HepG2 (cell line): ENCODE results near the gene ARAP1. TPM values are rescaled to one million over a fixed set of nuclear protein-coding genes. Genes with fewer than 3 reads are reported as not detected.

Source experiments
- ADNP ChIP-seq: sonication (generic); formaldehyde crosslinking; IDR thresholded peaks from 2 replicates; pipeline ENCODE4 v1.4.0; 2020; ENCODE audit warnings: missing genetic modification reagents
- FOXC1 ChIP-seq: sonication (generic); formaldehyde crosslinking; IDR thresholded peaks from 2 replicates; pipeline ENCODE4 v1.8.0; 2022; ENCODE audit warnings: mild to moderate bottlenecking, missing genetic modification reagents, borderline replicate concordance
- GLI4 ChIP-seq: sonication (generic); formaldehyde crosslinking; IDR thresholded peaks from 2 replicates; pipeline ENCODE4 v1.5.1; 2020; ENCODE audit warnings: missing genetic modification reagents, mild to moderate bottlenecking, moderate library complexity, borderline replicate concordance
- HNF4A ChIP-seq: sonication (generic); formaldehyde crosslinking; IDR thresholded peaks from 2 replicates; pipeline ENCODE4 v1.4.0; 2020; ENCODE audit warnings: missing genetic modification reagents
- MAFG ChIP-seq: sonication (generic); formaldehyde crosslinking; IDR thresholded peaks from 2 replicates; pipeline ENCODE4 v1.5.1; 2020; ENCODE audit warnings: mild to moderate bottlenecking, missing genetic modification reagents
- MXI1 ChIP-seq: IDR thresholded peaks from 3 replicates; pipeline ENCODE4 v1.6.1; 2012; ENCODE audit warnings: low read depth, low read length, inconsistent platforms, borderline replicate concordance
- NRL ChIP-seq: sonication (generic); formaldehyde crosslinking; IDR thresholded peaks from 2 replicates; pipeline ENCODE4 v1.5.0; 2020; ENCODE audit warnings: missing genetic modification reagents, mild to moderate bottlenecking, moderate library complexity, borderline replicate concordance
- SALL2 ChIP-seq: sonication (generic); formaldehyde crosslinking; IDR thresholded peaks from 2 replicates; pipeline ENCODE4 v1.8.1; 2023; ENCODE audit warnings: mild to moderate bottlenecking, missing genetic modification reagents, inconsistent platforms
- SIN3B ChIP-seq: fragments of 150-350 bp; IDR thresholded peaks from 2 replicates; pipeline ENCODE4 v1.6.1; 2014; ENCODE audit warnings: low read length
- SRSF1 ChIP-seq: fragments of 200-400 bp; formaldehyde crosslinking; optimal IDR thresholded peaks from 2 replicates; pipeline ENCODE3; 2017; ENCODE audit warnings: mild to moderate bottlenecking, low read depth, low read length, moderate library complexity
- ZBTB20 ChIP-seq: sonication (generic); formaldehyde crosslinking; IDR thresholded peaks from 2 replicates; pipeline ENCODE4 v1.8.1; 2023; ENCODE audit warnings: missing genetic modification reagents, low read depth, mild to moderate bottlenecking, borderline replicate concordance
- ZNF10 ChIP-seq: sonication (generic); formaldehyde crosslinking; IDR thresholded peaks from 2 replicates; pipeline ENCODE4 v1.4.0; 2020; ENCODE audit warnings: mild to moderate bottlenecking, low read depth, missing genetic modification reagents, borderline replicate concordance
- ZNF496 ChIP-seq: sonication (generic); formaldehyde crosslinking; IDR thresholded peaks from 2 replicates; pipeline ENCODE4 v1.8.1; 2023; ENCODE audit warnings: mild to moderate bottlenecking, moderate library complexity, missing genetic modification reagents; ENCODE audit not compliant: insufficient replicate concordance
- ZNF557 ChIP-seq: sonication (generic); formaldehyde crosslinking; IDR thresholded peaks from 2 replicates; pipeline ENCODE4 v1.4.0; 2020; ENCODE audit warnings: missing genetic modification reagents
- ZNF569 ChIP-seq: sonication (generic); formaldehyde crosslinking; IDR thresholded peaks from 2 replicates; pipeline ENCODE4 v1.5.0; 2020; ENCODE audit warnings: mild to moderate bottlenecking, missing genetic modification reagents, moderate library complexity, borderline replicate concordance
- ZNF619 ChIP-seq: sonication (generic); formaldehyde crosslinking; IDR thresholded peaks from 2 replicates; pipeline ENCODE4 v1.4.0; 2020; ENCODE audit warnings: mild to moderate bottlenecking, missing genetic modification reagents
- ZNF792 ChIP-seq: IDR thresholded peaks from 2 replicates; pipeline ENCODE4 v1.6.1; 2016
- ZNF841 ChIP-seq: sonication (generic); formaldehyde crosslinking; IDR thresholded peaks from 2 replicates; pipeline ENCODE4 v1.8.1; 2023; ENCODE audit warnings: missing genetic modification reagents, borderline replicate concordance
- polyA plus RNA-seq, 8 experiments: library from polyadenylated mRNA; depleted of rRNA in 3 of 8; stranded (reverse) in 7 of 8; unstranded in 1 of 8; fragments of >200 nt; fragmentation: Illumina TruSeq in 4 of 8; extraction: Trizol in 4 of 8; gene quantifications; 2 replicates each; pipeline versions ENCODE4 v1.2.1 to v1.2.3, GENCODE V29; 2011 to 2016; ENCODE audit warnings: low read depth in 4 of 8, missing spikeins in 1 of 8, mixed read lengths in 1 of 8; ENCODE audit not compliant: insufficient read depth in 1 of 8
- total RNA-seq, 5 experiments: library from RNA; depleted of rRNA; stranded (reverse); fragments of >200 nt; fragmentation: Illumina TruSeq; extraction: Trizol; gene quantifications; 2 replicates each; pipeline ENCODE4 v1.2.3, GENCODE V29; 2016; ENCODE audit warnings: low read depth in 1 of 5
- TF ChIP-seq, protein P1 (sequence below), 2 experiments: sonication (generic) in 1 of 2; formaldehyde crosslinking in 1 of 2; IDR thresholded peaks; 2 replicates each; pipeline versions ENCODE4 v1.4.0 to v1.6.1; 2016 to 2020; ENCODE audit warnings: borderline replicate concordance in 1 of 2, low read depth in 1 of 2, mild to moderate bottlenecking in 1 of 2, missing genetic modification reagents in 1 of 2
- TF ChIP-seq, protein P2 (sequence below): sonication (generic); formaldehyde crosslinking; IDR thresholded peaks from 2 replicates; pipeline ENCODE4 v1.4.0; 2020; ENCODE audit warnings: missing genetic modification reagents, low read depth, mild to moderate bottlenecking, borderline replicate concordance
- TF ChIP-seq, protein P3 (sequence below): sonication (generic); formaldehyde crosslinking; IDR thresholded peaks from 2 replicates; pipeline ENCODE4 v1.4.0; 2020; ENCODE audit warnings: missing genetic modification reagents, borderline replicate concordance

Gene ARAP1
- total and polyA plus RNA-seq, 2 of the 13 experiments (the other 11 are each of a cell fraction or from before 2014, with no cell fraction given) = 43.2 to 55.5 TPM

DNA sequence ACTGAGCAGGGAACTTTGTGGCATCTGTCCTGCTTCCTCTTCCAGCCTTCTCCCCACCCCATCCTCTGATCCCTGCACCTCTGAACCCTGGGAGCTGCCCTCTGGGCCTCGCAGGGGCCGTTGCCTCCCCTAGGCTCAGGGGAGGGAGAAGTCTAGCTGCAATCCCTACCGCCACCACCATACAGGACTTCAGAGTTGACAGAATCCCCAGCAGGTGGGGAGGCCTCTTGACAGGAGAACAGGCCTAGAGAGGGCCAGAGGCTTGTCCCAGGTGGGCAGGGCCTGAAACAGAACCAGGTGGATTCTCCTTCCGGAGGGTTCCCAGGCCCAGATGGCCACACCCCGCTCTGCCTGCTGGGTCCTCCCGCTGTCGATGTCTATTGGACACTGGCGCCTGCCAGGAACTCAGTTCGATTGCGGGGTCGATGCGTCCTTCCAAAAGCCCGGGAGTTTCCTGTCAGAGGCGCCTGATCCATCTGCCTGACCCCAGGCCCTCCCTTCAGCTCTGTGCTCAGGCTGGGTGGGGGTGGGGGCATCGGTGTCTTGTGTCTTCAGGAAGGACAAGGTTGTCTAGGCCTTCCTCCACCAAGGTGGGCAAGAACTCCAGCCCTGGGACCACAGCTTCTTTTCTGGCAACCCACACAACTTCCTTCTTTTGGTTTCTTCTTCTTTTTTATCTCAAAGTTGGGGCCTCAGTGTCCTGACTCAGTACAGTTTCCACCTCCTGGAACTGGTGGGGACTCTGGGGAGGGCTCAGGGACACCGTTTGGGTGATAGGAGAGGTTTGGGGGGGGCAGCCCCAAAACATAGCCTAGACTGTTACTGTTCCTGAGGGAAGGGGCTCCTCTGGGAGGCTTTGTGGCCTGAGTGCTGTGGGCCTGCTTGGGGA is 35.3 kb upstream of the ARAP1 start (continued):
- TF ChIP-seq, protein P1, sequence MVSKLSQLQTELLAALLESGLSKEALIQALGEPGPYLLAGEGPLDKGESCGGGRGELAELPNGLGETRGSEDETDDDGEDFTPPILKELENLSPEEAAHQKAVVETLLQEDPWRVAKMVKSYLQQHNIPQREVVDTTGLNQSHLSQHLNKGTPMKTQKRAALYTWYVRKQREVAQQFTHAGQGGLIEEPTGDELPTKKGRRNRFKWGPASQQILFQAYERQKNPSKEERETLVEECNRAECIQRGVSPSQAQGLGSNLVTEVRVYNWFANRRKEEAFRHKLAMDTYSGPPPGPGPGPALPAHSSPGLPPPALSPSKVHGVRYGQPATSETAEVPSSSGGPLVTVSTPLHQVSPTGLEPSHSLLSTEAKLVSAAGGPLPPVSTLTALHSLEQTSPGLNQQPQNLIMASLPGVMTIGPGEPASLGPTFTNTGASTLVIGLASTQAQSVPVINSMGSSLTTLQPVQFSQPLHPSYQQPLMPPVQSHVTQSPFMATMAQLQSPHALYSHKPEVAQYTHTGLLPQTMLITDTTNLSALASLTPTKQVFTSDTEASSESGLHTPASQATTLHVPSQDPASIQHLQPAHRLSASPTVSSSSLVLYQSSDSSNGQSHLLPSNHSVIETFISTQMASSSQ (IDR thresholded peaks at IDR 0.05; ENCODE audit: low read depth) = no peak
- TF ChIP-seq, protein P1 (CRISPR knock-in tag; IDR thresholded peaks at IDR 0.05; ENCODE audit: borderline replicate concordance) = peak; percentile 63; the same call in 1 of the 2 replicates
- TF ChIP-seq ZNF619 (CRISPR knock-in tag) = no peak
- TF ChIP-seq ADNP (CRISPR knock-in tag) = no peak
- no peak for TF ChIP-seq ZNF557 (CRISPR knock-in tag)
- no peak for TF ChIP-seq MAFG (CRISPR knock-in tag)
- TF ChIP-seq, protein P2, sequence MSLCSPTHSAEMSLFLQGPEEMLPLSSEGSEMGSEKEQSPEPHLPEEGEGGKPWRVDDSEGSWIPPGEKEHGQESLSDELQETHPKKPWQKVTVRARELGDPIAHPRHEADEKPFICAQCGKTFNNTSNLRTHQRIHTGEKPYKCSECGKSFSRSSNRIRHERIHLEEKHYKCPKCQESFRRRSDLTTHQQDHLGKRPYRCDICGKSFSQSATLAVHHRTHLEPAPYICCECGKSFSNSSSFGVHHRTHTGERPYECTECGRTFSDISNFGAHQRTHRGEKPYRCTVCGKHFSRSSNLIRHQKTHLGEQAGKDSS = no peak
- TF ChIP-seq ZNF792 (CRISPR knock-in tag) = 0 out of 2 replicates have a peak, but pooled peaks have one; percentile 65
- TF ChIP-seq SALL2 (CRISPR knock-in tag) = no peak
- no peak for TF ChIP-seq ZNF496
- TF ChIP-seq FOXC1 (CRISPR knock-in tag) = peak; percentile 60; the same call in 1 of the 2 replicates
- TF ChIP-seq NRL (CRISPR knock-in tag) = no peak; the same call in 1 of the 2 replicates
- TF ChIP-seq ZNF841 (CRISPR knock-in tag) = no peak
- no peak for TF ChIP-seq ZNF569 (CRISPR knock-in tag)
- no peak for TF ChIP-seq ZNF10 (CRISPR knock-in tag)
- TF ChIP-seq, protein P3, sequence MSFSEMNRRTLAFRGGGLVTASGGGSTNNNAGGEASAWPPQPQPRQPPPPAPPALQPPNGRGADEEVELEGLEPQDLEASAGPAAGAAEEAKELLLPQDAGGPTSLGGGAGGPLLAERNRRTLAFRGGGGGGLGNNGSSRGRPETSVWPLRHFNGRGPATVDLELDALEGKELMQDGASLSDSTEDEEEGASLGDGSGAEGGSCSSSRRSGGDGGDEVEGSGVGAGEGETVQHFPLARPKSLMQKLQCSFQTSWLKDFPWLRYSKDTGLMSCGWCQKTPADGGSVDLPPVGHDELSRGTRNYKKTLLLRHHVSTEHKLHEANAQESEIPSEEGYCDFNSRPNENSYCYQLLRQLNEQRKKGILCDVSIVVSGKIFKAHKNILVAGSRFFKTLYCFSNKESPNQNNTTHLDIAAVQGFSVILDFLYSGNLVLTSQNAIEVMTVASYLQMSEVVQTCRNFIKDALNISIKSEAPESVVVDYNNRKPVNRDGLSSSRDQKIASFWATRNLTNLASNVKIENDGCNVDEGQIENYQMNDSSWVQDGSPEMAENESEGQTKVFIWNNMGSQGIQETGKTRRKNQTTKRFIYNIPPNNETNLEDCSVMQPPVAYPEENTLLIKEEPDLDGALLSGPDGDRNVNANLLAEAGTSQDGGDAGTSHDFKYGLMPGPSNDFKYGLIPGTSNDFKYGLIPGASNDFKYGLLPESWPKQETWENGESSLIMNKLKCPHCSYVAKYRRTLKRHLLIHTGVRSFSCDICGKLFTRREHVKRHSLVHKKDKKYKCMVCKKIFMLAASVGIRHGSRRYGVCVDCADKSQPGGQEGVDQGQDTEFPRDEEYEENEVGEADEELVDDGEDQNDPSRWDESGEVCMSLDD (CRISPR knock-in tag) = no peak
- no peak for TF ChIP-seq SRSF1
- TF ChIP-seq SIN3B = no peak
- TF ChIP-seq MXI1 = peak; percentile 73; the same call in 1 of the 3 replicates
- no peak; the same call in 1 of the 2 replicates for TF ChIP-seq GLI4 (CRISPR knock-in tag)
- TF ChIP-seq ZBTB20 (CRISPR knock-in tag) = peak; percentile 67; the same call in 1 of the 2 replicates
- TF ChIP-seq HNF4A (CRISPR knock-in tag) = peak; percentile 85
